IMR-90 (cell line): Measurements from ENCODE around the gene ANKRD24. TPM values are rescaled to one million over a fixed set of nuclear protein-coding genes. Genes with fewer than 3 reads are reported as not detected.
A peak's percentile ranks its signal among the peaks of the same experiment; 100 is the strongest.

Source experiments
- ATAC-seq: fragments of 200-7000 bp; cut with Tn5 transposase; 2 replicates; pipeline ENCODE4 v1.9.1; 2020; ENCODE audit warnings: low read depth, mild to moderate bottlenecking, moderate library complexity
- BruUV-seq: library from RNA; stranded (reverse); fragments of 400-500 nt; replicated peaks from 2 replicates; lab custom pipeline; 2021; lab: Mats Ljungman, UMichigan
- CTCF ChIA-PET: fragments of 300-600 bp; formaldehyde crosslinking; extraction: SDS; loops from one replicate; lab custom pipeline; 2021; ENCODE audit warnings: antibody characterized with exemption; lab: Yijun Ruan, JAX
- POLR2A ChIA-PET: fragments of 300-600 bp; sonication (Branson Sonifier 250); formaldehyde crosslinking; loops from one replicate; lab custom pipeline; 2022; ENCODE audit warnings: antibody characterized with exemption; ENCODE audit not compliant: unreplicated experiment; lab: Charles Lee
- DNase-seq: peaks from one replicate; pipeline ENCODE4 v3.0.0; 2013
- H2AFZ ChIP-seq: replicated peaks from 2 replicates; pipeline ENCODE3; 2013; ENCODE audit warnings: low read length, mild to moderate bottlenecking; ENCODE audit not compliant: poor library complexity
- H2AK5ac ChIP-seq: 2 replicates; pipeline ENCODE4 v1.6.1; 2013; ENCODE audit warnings: low read depth, low read length, inconsistent platforms
- H2AK9ac ChIP-seq: replicated peaks from 2 replicates; pipeline ENCODE3; 2013; ENCODE audit warnings: mild to moderate bottlenecking, low read depth, low read length, moderate library complexity; ENCODE audit not compliant: poor library complexity
- H2BK120ac ChIP-seq: 2 replicates; pipeline ENCODE4 v1.6.1; 2013; ENCODE audit warnings: low read depth, low read length, inconsistent platforms
- H2BK15ac ChIP-seq: 3 replicates; pipeline ENCODE4 v1.6.1; 2013; ENCODE audit warnings: low read depth, low read length, inconsistent platforms
- H2BK20ac ChIP-seq: 2 replicates; pipeline ENCODE4 v1.6.1; 2013; ENCODE audit warnings: low read depth, mild to moderate bottlenecking, inconsistent platforms, low read length, moderate library complexity
- H2BK5ac ChIP-seq: 2 replicates; pipeline ENCODE4 v1.6.1; 2013; ENCODE audit warnings: mild to moderate bottlenecking, low read depth, low read length, inconsistent platforms; ENCODE audit not compliant: poor library complexity, severe bottlenecking
- H3K14ac ChIP-seq: replicated peaks from 2 replicates; pipeline ENCODE4 v1.6.1; 2013; ENCODE audit warnings: low read depth, low read length, inconsistent platforms
- H3K18ac ChIP-seq: 2 replicates; pipeline ENCODE4 v1.6.1; 2013; ENCODE audit warnings: low read depth, low read length, control low read depth
- H3K23ac ChIP-seq: 2 replicates; pipeline ENCODE4 v1.6.1; 2013; ENCODE audit warnings: low read depth, low read length, inconsistent platforms
- H3K27ac ChIP-seq: 2 replicates; pipeline ENCODE4 v1.5.1; 2013; ENCODE audit warnings: mild to moderate bottlenecking, control low read depth, low read length; ENCODE audit not compliant: insufficient read depth
- H3K27me3 ChIP-seq: 2 replicates; pipeline ENCODE4 v1.6.1; 2013; ENCODE audit warnings: low read length; ENCODE audit not compliant: control insufficient read depth, insufficient read depth
- H3K36me3 ChIP-seq: 2 replicates; pipeline ENCODE4 v1.6.1; 2013; ENCODE audit warnings: low read length, mixed read lengths; ENCODE audit not compliant: control insufficient read depth, insufficient read depth
- H3K4ac ChIP-seq: 2 replicates; pipeline ENCODE4 v1.6.1; 2013; ENCODE audit warnings: low read depth, low read length, inconsistent platforms
- H3K4me1 ChIP-seq: 2 replicates; pipeline ENCODE4 v1.6.1; 2013; ENCODE audit warnings: low read length, mixed read lengths; ENCODE audit not compliant: control insufficient read depth, insufficient read depth
- H3K4me2 ChIP-seq: 2 replicates; pipeline ENCODE4 v1.6.1; 2013; ENCODE audit warnings: low read depth, mild to moderate bottlenecking, control low read depth, low read length, moderate library complexity
- H3K4me3 ChIP-seq: 2 replicates; pipeline ENCODE4 v1.5.1; 2013; ENCODE audit warnings: low read depth, mild to moderate bottlenecking, control low read depth, low read length, moderate library complexity; ENCODE audit not compliant: insufficient read depth
- H3K56ac ChIP-seq: 2 replicates; pipeline ENCODE4 v1.6.1; 2013; ENCODE audit warnings: low read length, inconsistent platforms; ENCODE audit not compliant: insufficient read depth; ENCODE audit errors: extremely low read depth
- H3K79me1 ChIP-seq, 2 experiments: 2 replicates each; pipeline ENCODE4 v1.6.1; 2013; ENCODE audit warnings: low read length in 2 of 2, inconsistent platforms in 1 of 2, low read depth in 1 of 2
- H3K9ac ChIP-seq: 2 replicates; pipeline ENCODE4 v1.6.1; 2013; ENCODE audit warnings: low read depth, low read length, control low read depth
- H3K9me1 ChIP-seq: 2 replicates; pipeline ENCODE4 v1.6.1; 2013; ENCODE audit warnings: low read length, inconsistent platforms; ENCODE audit not compliant: insufficient read depth
- H3K9me3 ChIP-seq: 2 replicates; pipeline ENCODE4 v1.6.1; 2013; ENCODE audit warnings: low read length; ENCODE audit not compliant: control insufficient read depth, insufficient read depth
- H4K20me1 ChIP-seq: 2 replicates; pipeline ENCODE4 v1.6.1; 2013; ENCODE audit warnings: low read length, inconsistent platforms; ENCODE audit not compliant: insufficient read depth
- H4K5ac ChIP-seq: 2 replicates; pipeline ENCODE4 v1.6.1; 2013; ENCODE audit warnings: mild to moderate bottlenecking, low read depth, low read length, control low read depth
- H4K8ac ChIP-seq, 2 experiments: 2 replicates each; pipeline ENCODE4 v1.6.1; 2013; ENCODE audit warnings: low read depth in 2 of 2, low read length in 2 of 2, control low read depth in 1 of 2, inconsistent platforms in 1 of 2
- H4K91ac ChIP-seq: 2 replicates; pipeline ENCODE4 v1.6.1; 2013; ENCODE audit warnings: low read depth, low read length, inconsistent platforms; ENCODE audit not compliant: insufficient read depth
- CTCF ChIP-seq: conservative IDR thresholded peaks from 2 replicates; pipeline ENCODE4 v1.5.1; 2012; ENCODE audit warnings: mild to moderate bottlenecking, low read depth, low read length, improper control_type of control experiment
- FOS ChIP-seq: fragments of 150-350 bp; IDR thresholded peaks from 2 replicates; pipeline ENCODE4 v1.6.1; 2016; ENCODE audit warnings: low read depth, low read length
- NFE2L2 ChIP-seq: fragments of 150-350 bp; IDR thresholded peaks from 2 replicates; pipeline ENCODE4 v1.6.1; 2016; ENCODE audit warnings: low read depth, mild to moderate bottlenecking, low read length
- USF2 ChIP-seq: fragments of 150-350 bp; IDR thresholded peaks from 2 replicates; pipeline ENCODE4 v1.6.1; 2017; ENCODE audit warnings: mild to moderate bottlenecking, antibody characterized with exemption, low read length, low read depth
- WGBS, 2 experiments: methylation state at CpG; one replicate each; pipeline versions ENCODE4 v1.1.5 to v1.1.7; 2013; ENCODE audit warnings: missing lambda C conversion rate in 2 of 2; ENCODE audit not compliant: insufficient read length in 1 of 2; ENCODE audit errors: extremely low coverage in 2 of 2; 5-methylcytosine and 5-hydroxymethylcytosine counted together
- dilution Hi-C: fragments of 300-500 bp; cut with HindIII; formaldehyde crosslinking; loops from one replicate; pipeline ENCODE4 v1.14.3; 2018; ENCODE audit warnings: low sequenced_read_pairs; ENCODE audit not compliant: unreplicated experiment
- in situ Hi-C: fragments of 300-500 bp; cut with MboI; formaldehyde crosslinking; loops from 3 replicates; pipeline ENCODE4 v1.14.3; 2019; ENCODE audit warnings: low sequenced_read_pairs, inconsistent platforms, mixed read lengths
- intact Hi-C: fragments of 100-400 bp; cut with micrococcal nuclease; formaldehyde crosslinking; loops from 2 replicates; pipeline ENCODE4 v1.10.0; 2022
- polyA plus RNA-seq, 3 experiments: library from polyadenylated mRNA; depleted of rRNA; stranded (reverse); fragments of >200 nt; gene quantifications; 2 replicates each; pipeline ENCODE4 v1.2.3, GENCODE V29; 2012; ENCODE audit warnings: low replicate concordance in 1 of 3
- total RNA-seq: library from RNA; depleted of rRNA; stranded (reverse); fragments of >200 nt; gene quantifications from 2 replicates; pipeline ENCODE4 v1.2.3, GENCODE V29; 2012

Gene ANKRD24
- total and polyA plus RNA-seq, 2 of the 4 experiments (the other 2 are of a cell fraction), result 0.18 to 0.21 TPM

GRCh38 chr19:4228765-4229178, 46.3 kb downstream of the ANKRD24 start:
- H3K9ac ChIP-seq, result no peak overlapping the region; the same call in 1 of the 2 replicates
- WGBS, 2 experiments, result 52% methylated on average over 2 of the region's 2 CpGs; no CpG with 5 or more reads in 1 of the 2 experiments
- dilution Hi-C loops, result no loop called here

More at GRCh38 chr19:4228765-4229178, 46.3 kb downstream of the ANKRD24 start:
- DNase-seq, result no peak
- Histone ChIP-seq H4K5ac (peak overlapping the region; percentile 57; the same call in 1 of the 2 replicates), H4K8ac (peak overlapping the region in 1 of 2 experiments; percentile 46; a peak in 3 of 4 replicates), H3K27ac (no peak overlapping the region), H3K36me3 (no peaks in the 10 kb centered on the region), H3K4me2 (peak overlapping the region; percentile 35; the same call in 1 of the 2 replicates), H3K9me3 (no peaks in the 10 kb centered on the region), H3K23ac (peak overlapping the region; percentile 42; the same call in 1 of the 2 replicates), H2AK5ac (0 out of 2 replicates have a peak overlapping the region, but pooled peaks have one; percentile 9), H2BK15ac (no peak overlapping the region), H2AK9ac (no peak overlapping the region), H2BK20ac (no peak overlapping the region), H3K4ac (no peak overlapping the region), H3K4me3 (no peak overlapping the region), H2AFZ (peak overlapping the region; percentile 85), H3K56ac (no peak overlapping the region), H3K79me1 (no peaks in the 10 kb centered on the region), H4K20me1 (no peaks in the 10 kb centered on the region), H3K18ac (peak overlapping the region; percentile 9; the same call in 1 of the 2 replicates), H3K4me1 (peaks cover 8% of the 10 kb centered on the region; the same call in 1 of the 2 replicates), H3K9me1 (no peaks in the 10 kb centered on the region; the same call in 1 of the 2 replicates), H4K91ac (no peak overlapping the region), H2BK5ac (no peak overlapping the region), H2BK120ac (peak overlapping the region; percentile 46; the same call in 1 of the 2 replicates), H3K27me3 (peaks cover 6% of the 10 kb centered on the region), H3K14ac (0 out of 2 replicates have a peak overlapping the region, but pooled peaks have one; percentile 10)
- in situ Hi-C loops, result no loop called here
- BruUV-seq, result no TSS peak
- no peak for ATAC-seq
- CTCF ChIA-PET, result no interaction called here
- POLR2A ChIA-PET, result no interaction called here
- intact Hi-C loops, result no loop called here
- TF ChIP-seq CTCF (no peak), FOS (no peak), NFE2L2 (no peak), USF2 (no peak)
